Measurements from ENCODE around the gene PTX3. TPM values are rescaled to one million over a fixed set of nuclear protein-coding genes. Genes with fewer than 3 reads are reported as not detected.

PTX3 gene
- total and polyA plus RNA-seq, 2 of the 13 experiments (the other 11 are each of a cell fraction or from before 2014, with no cell fraction given), result not detected

DNA sequence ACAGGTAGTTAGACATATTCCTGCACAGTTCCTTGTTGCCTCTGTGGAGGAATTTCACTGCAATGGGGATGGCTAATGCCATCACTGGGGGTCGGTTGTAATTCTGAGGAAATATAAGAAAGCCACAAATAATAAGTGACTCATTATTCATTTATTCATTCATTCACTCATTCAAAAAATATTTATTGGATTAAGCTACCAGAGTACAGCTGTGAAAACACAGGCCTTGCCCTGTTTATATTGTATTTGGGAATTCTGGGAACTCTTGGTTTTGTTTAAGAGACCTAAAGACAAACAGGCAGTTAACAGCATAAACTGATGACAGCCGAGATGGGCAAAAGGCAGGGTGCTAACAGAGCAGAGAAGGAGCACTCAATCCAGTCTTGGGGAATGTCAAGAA lies 23.6 kb downstream of the PTX3 start:
- intact Hi-C loops (cut with micrococcal nuclease; ENCODE audit: unreplicated experiment), result no loop called here
- Histone ChIP-seq H3K36me3 (replicated peaks in 1 of 2; ENCODE audit: control insufficient read depth in 1 of 2, insufficient read depth in 2 of 2, low read length in 2 of 2) (no peaks in the 10 kb centered on the region), H3K4me3 (replicated peaks in 1 of 3; ENCODE audit: insufficient read depth in 1 of 3, low read depth in 2 of 3, low read length in 3 of 3) (no peak overlapping the region), H3K27ac (ENCODE audit: extremely low read length, insufficient read depth, low read length) (no peak overlapping the region), H3K9me3 (ENCODE audit: low read length) (no peaks in the 10 kb centered on the region), H4K20me1 (ENCODE audit: insufficient read depth, low read length) (no peaks in the 10 kb centered on the region), H3K4me1 (ENCODE audit: insufficient read depth, low read length) (no peaks in the 10 kb centered on the region), H3K9ac (ENCODE audit: insufficient read depth, low read depth, low read length) (no peak overlapping the region), H3K4me2 (ENCODE audit: low read depth, low read length) (no peak overlapping the region), H2AFZ (ENCODE audit: low read length) (no peak overlapping the region), H3K79me2 (ENCODE audit: insufficient read depth, low read length) (no peaks in the 10 kb centered on the region), H3K27me3 (ENCODE audit: control insufficient read depth in 1 of 2, insufficient read depth in 2 of 2, low read length in 2 of 2) (no peaks in the 10 kb centered on the region)
- ChIA-PET CTCF (ENCODE audit: low intra/inter-chr PET ratio, low total read pairs) (no interaction called here), POLR2A (no interaction called here)
- no TSS peak for BruUV-seq (replicated peaks)
- DNase-seq (ENCODE audit: low spot score), result no peak
- WGBS (ENCODE audit: low lambda C conversion rate), result 0% methylated on average over 2 of the region's 2 CpGs
- ATAC-seq, result no peak
- no peak for FAIRE-seq
- in situ Hi-C loops (cut with HindIII; ENCODE audit: extremely low pct_ligation_motif_present, low pct_unique_long_range_greater_than_20kb), result no loop called here
- TF ChIP-seq CEBPG (CRISPR knock-in tag; IDR thresholded peaks at IDR 0.05), result no peak
- TF ChIP-seq FIP1L1 (IDR thresholded peaks at IDR 0.05; ENCODE audit: borderline replicate concordance, insufficient read depth, low read depth, low read length), result no peak
- TF ChIP-seq, protein P1, sequence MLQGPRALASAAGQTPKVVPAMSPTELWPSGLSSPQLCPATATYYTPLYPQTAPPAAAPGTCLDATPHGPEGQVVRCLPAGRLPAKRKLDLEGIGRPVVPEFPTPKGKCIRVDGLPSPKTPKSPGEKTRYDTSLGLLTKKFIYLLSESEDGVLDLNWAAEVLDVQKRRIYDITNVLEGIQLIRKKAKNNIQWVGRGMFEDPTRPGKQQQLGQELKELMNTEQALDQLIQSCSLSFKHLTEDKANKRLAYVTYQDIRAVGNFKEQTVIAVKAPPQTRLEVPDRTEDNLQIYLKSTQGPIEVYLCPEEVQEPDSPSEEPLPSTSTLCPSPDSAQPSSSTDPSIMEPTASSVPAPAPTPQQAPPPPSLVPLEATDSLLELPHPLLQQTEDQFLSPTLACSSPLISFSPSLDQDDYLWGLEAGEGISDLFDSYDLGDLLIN (CRISPR knock-in tag; IDR thresholded peaks at IDR 0.05; ENCODE audit: borderline replicate concordance), result no peak
- TF ChIP-seq, protein P2, sequence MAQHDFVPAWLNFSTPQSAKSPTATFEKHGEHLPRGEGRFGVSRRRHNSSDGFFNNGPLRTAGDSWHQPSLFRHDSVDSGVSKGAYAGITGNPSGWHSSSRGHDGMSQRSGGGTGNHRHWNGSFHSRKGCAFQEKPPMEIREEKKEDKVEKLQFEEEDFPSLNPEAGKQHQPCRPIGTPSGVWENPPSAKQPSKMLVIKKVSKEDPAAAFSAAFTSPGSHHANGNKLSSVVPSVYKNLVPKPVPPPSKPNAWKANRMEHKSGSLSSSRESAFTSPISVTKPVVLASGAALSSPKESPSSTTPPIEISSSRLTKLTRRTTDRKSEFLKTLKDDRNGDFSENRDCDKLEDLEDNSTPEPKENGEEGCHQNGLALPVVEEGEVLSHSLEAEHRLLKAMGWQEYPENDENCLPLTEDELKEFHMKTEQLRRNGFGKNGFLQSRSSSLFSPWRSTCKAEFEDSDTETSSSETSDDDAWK (CRISPR knock-in tag; IDR thresholded peaks at IDR 0.05), result no peak
- no peak for TF ChIP-seq TRIM24 (CRISPR knock-in tag; IDR thresholded peaks at IDR 0.05)
- TF ChIP-seq ZBTB21 (CRISPR knock-in tag; IDR thresholded peaks at IDR 0.05), result no peak
- no peak for TF ChIP-seq CCAR2 (optimal IDR thresholded peaks at IDR 0.05; ENCODE audit: low read depth, low read length)
- TF ChIP-seq, protein P3, sequence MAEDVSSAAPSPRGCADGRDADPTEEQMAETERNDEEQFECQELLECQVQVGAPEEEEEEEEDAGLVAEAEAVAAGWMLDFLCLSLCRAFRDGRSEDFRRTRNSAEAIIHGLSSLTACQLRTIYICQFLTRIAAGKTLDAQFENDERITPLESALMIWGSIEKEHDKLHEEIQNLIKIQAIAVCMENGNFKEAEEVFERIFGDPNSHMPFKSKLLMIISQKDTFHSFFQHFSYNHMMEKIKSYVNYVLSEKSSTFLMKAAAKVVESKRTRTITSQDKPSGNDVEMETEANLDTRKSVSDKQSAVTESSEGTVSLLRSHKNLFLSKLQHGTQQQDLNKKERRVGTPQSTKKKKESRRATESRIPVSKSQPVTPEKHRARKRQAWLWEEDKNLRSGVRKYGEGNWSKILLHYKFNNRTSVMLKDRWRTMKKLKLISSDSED (CRISPR knock-in tag; IDR thresholded peaks at IDR 0.05), result no peak
- TF ChIP-seq, protein P4, sequence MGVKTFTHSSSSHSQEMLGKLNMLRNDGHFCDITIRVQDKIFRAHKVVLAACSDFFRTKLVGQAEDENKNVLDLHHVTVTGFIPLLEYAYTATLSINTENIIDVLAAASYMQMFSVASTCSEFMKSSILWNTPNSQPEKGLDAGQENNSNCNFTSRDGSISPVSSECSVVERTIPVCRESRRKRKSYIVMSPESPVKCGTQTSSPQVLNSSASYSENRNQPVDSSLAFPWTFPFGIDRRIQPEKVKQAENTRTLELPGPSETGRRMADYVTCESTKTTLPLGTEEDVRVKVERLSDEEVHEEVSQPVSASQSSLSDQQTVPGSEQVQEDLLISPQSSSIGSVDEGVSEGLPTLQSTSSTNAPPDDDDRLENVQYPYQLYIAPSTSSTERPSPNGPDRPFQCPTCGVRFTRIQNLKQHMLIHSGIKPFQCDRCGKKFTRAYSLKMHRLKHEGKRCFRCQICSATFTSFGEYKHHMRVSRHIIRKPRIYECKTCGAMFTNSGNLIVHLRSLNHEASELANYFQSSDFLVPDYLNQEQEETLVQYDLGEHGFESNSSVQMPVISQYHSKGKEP (CRISPR knock-in tag; IDR thresholded peaks at IDR 0.05), result no peak
- TF ChIP-seq ZNF367 (CRISPR knock-in tag; IDR thresholded peaks at IDR 0.05; ENCODE audit: borderline replicate concordance), result no peak
- TF ChIP-seq ZNF260 (CRISPR knock-in tag; IDR thresholded peaks at IDR 0.05; ENCODE audit: borderline replicate concordance, low read depth), result no peak
- TF ChIP-seq, protein P5, sequence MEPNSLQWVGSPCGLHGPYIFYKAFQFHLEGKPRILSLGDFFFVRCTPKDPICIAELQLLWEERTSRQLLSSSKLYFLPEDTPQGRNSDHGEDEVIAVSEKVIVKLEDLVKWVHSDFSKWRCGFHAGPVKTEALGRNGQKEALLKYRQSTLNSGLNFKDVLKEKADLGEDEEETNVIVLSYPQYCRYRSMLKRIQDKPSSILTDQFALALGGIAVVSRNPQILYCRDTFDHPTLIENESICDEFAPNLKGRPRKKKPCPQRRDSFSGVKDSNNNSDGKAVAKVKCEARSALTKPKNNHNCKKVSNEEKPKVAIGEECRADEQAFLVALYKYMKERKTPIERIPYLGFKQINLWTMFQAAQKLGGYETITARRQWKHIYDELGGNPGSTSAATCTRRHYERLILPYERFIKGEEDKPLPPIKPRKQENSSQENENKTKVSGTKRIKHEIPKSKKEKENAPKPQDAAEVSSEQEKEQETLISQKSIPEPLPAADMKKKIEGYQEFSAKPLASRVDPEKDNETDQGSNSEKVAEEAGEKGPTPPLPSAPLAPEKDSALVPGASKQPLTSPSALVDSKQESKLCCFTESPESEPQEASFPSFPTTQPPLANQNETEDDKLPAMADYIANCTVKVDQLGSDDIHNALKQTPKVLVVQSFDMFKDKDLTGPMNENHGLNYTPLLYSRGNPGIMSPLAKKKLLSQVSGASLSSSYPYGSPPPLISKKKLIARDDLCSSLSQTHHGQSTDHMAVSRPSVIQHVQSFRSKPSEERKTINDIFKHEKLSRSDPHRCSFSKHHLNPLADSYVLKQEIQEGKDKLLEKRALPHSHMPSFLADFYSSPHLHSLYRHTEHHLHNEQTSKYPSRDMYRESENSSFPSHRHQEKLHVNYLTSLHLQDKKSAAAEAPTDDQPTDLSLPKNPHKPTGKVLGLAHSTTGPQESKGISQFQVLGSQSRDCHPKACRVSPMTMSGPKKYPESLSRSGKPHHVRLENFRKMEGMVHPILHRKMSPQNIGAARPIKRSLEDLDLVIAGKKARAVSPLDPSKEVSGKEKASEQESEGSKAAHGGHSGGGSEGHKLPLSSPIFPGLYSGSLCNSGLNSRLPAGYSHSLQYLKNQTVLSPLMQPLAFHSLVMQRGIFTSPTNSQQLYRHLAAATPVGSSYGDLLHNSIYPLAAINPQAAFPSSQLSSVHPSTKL (CRISPR knock-in tag; IDR thresholded peaks at IDR 0.05), result no peak
- no peak for TF ChIP-seq ETV5 (CRISPR knock-in tag; IDR thresholded peaks at IDR 0.05; ENCODE audit: borderline replicate concordance)
- no peak for TF ChIP-seq ZNF274 (CRISPR knock-in tag; IDR thresholded peaks at IDR 0.05)
- TF ChIP-seq ZNF839 (CRISPR knock-in tag; IDR thresholded peaks at IDR 0.05; ENCODE audit: borderline replicate concordance), result no peak
- TF ChIP-seq AGO1 (IDR thresholded peaks at IDR 0.05; ENCODE audit: low read depth, low read length, poor library complexity, severe bottlenecking), result no peak
